Measurements from ENCODE around the gene DCHS2.
"Not testable (repeated sequence)": the region's sequence is repeated elsewhere in the genome, so short reads cannot be mapped to it uniquely, and the experiment has no call there.

DCHS2 gene

GRCh38 chr4:154313004-154313585 is 178.5 kb downstream of the DCHS2 start:
- no peak for DNase-seq

- DNase-seq, result no peak
Measured at GRCh38 chr4:154312246-154312645, 179.4 kb downstream of the DCHS2 start.

- DNase-seq, result no peak
Measured at GRCh38 chr4:154310578-154310977, 181.0 kb downstream of the DCHS2 start.

- no peak for DNase-seq
Measured at GRCh38 chr4:154308207-154308606, 183.4 kb downstream of the DCHS2 start.

GRCh38 chr4:154307451-154307850 is 184.1 kb downstream of the DCHS2 start:
- DNase-seq, result no peak

GRCh38 chr4:154305616-154306015 is 186.0 kb downstream of the DCHS2 start:
- no peak for DNase-seq

GRCh38 chr4:154304679-154305078 is 186.9 kb downstream of the DCHS2 start:
- no peak for DNase-seq

GRCh38 chr4:154294652-154295350 is 196.8 kb downstream of the DCHS2 start:
- no peak for DNase-seq

- no peak for DNase-seq
Measured at GRCh38 chr4:154293427-154293826, 198.2 kb downstream of the DCHS2 start.

- no peak for DNase-seq
Measured at GRCh38 chr4:154292589-154292988, 199.0 kb downstream of the DCHS2 start.

GRCh38 chr4:154277172-154277571 is 214.4 kb downstream of the DCHS2 start:
- no peak for DNase-seq

GRCh38 chr4:154276496-154276895 is 215.1 kb downstream of the DCHS2 start:
- DNase-seq, result no peak

- DNase-seq, result no peak
Measured at GRCh38 chr4:154254999-154255398, 236.6 kb downstream of the DCHS2 start.

- no peak for DNase-seq
Measured at GRCh38 chr4:154234576-154234975, 257.0 kb downstream of the DCHS2 start.

GRCh38 chr4:154231806-154232478 is 259.7 kb downstream of the DCHS2 start:
- DNase-seq, result no peak

GRCh38 chr4:154230723-154231122 is 260.9 kb downstream of the DCHS2 start:
- no peak for DNase-seq

- DNase-seq, result no peak
Measured at GRCh38 chr4:154230091-154230490, 261.5 kb downstream of the DCHS2 start.

GRCh38 chr4:154222875-154223274 is 268.7 kb downstream of the DCHS2 start:
- no peak for DNase-seq

- DNase-seq, result no peak
Measured at GRCh38 chr4:154218051-154218450, 273.5 kb downstream of the DCHS2 start.

GRCh38 chr4:154217384-154217783 is 274.2 kb downstream of the DCHS2 start:
- DNase-seq, result not testable (repeated sequence)

- DNase-seq, result no peak
Measured at GRCh38 chr4:154211506-154211905, 280.1 kb downstream of the DCHS2 start.

- DNase-seq, result no peak
Measured at GRCh38 chr4:154208424-154208823, 283.2 kb downstream of the DCHS2 start.

- DNase-seq, result no peak
Measured at GRCh38 chr4:154205471-154205870, 286.1 kb downstream of the DCHS2 start.

GRCh38 chr4:154194649-154195048 is 296.9 kb downstream of the DCHS2 start:
- no peak for DNase-seq

Measured in SIG-M5 (cell line).